Measurements from ENCODE around the gene STX17.

Gene STX17

GRCh38 chr9:99881769-99882168, 24.7 kb upstream of the STX17 start:
- Histone ChIP-seq H3K4me3 (ENCODE audit: low read depth, low read length) (no peak overlapping the region), H3K27me3 (ENCODE audit: control insufficient read depth, insufficient read depth, low read length) (no peaks in the 10 kb centered on the region), H2AFZ (no peak overlapping the region), H3K36me3 (ENCODE audit: control insufficient read depth, insufficient read depth, low read length) (no peaks in the 10 kb centered on the region), H3K4me1 (no peaks in the 10 kb centered on the region), H3K9me3 (ENCODE audit: control insufficient read depth, low read length) (no peaks in the 10 kb centered on the region), H3K27ac (no peak overlapping the region), H3K79me2 (no peaks in the 10 kb centered on the region), H3K4me2 (ENCODE audit: low read length) (no peak overlapping the region), H3K9ac (no peak overlapping the region)
- no peak for TF ChIP-seq CTCF (IDR thresholded peaks at IDR 0.05)

- Histone ChIP-seq H3K9ac (no peak overlapping the region), H3K36me3 (ENCODE audit: control insufficient read depth, insufficient read depth, low read length) (no peaks in the 10 kb centered on the region), H3K4me1 (no peaks in the 10 kb centered on the region), H3K4me2 (ENCODE audit: low read length) (no peak overlapping the region), H3K9me3 (ENCODE audit: control insufficient read depth, low read length) (no peaks in the 10 kb centered on the region), H3K27ac (no peak overlapping the region), H2AFZ (no peak overlapping the region), H3K79me2 (no peaks in the 10 kb centered on the region), H3K4me3 (ENCODE audit: low read depth, low read length) (no peak overlapping the region), H3K27me3 (ENCODE audit: control insufficient read depth, insufficient read depth, low read length) (no peaks in the 10 kb centered on the region)
- TF ChIP-seq CTCF (IDR thresholded peaks at IDR 0.05), result no peak
Observed at GRCh38 chr9:99885747-99886146, 20.7 kb upstream of the STX17 start.

GRCh38 chr9:99889120-99889519, 17.3 kb upstream of the STX17 start:
- no peaks in the 10 kb centered on the region for H3K27me3 ChIP-seq (ENCODE audit: control insufficient read depth, insufficient read depth, low read length)
- no peak for TF ChIP-seq CTCF (IDR thresholded peaks at IDR 0.05)
- H3K9me3 ChIP-seq (ENCODE audit: control insufficient read depth, low read length), result no peaks in the 10 kb centered on the region
- H3K4me3 ChIP-seq (ENCODE audit: low read depth, low read length), result no peak overlapping the region
- H3K79me2 ChIP-seq, result no peaks in the 10 kb centered on the region
- no peak overlapping the region for H3K4me2 ChIP-seq (ENCODE audit: low read length)
- H3K9ac ChIP-seq, result no peak overlapping the region
- H3K36me3 ChIP-seq (ENCODE audit: control insufficient read depth, insufficient read depth, low read length), result no peaks in the 10 kb centered on the region
- no peak overlapping the region for H3K27ac ChIP-seq
- H2AFZ ChIP-seq, result no peak overlapping the region
- no peaks in the 10 kb centered on the region for H3K4me1 ChIP-seq

- TF ChIP-seq CTCF (IDR thresholded peaks at IDR 0.05), result no peak
- H3K9me3 ChIP-seq (ENCODE audit: control insufficient read depth, low read length), result no peaks in the 10 kb centered on the region
Observed at GRCh38 chr9:99894826-99895225, 11.6 kb upstream of the STX17 start.

GRCh38 chr9:99895510-99895909, 10.9 kb upstream of the STX17 start:
- Histone ChIP-seq H2AFZ (no peak overlapping the region), H3K4me3 (ENCODE audit: low read depth, low read length) (no peak overlapping the region), H3K4me1 (no peaks in the 10 kb centered on the region), H3K27ac (no peak overlapping the region), H3K36me3 (ENCODE audit: control insufficient read depth, insufficient read depth, low read length) (no peaks in the 10 kb centered on the region), H3K9ac (no peak overlapping the region), H3K9me3 (ENCODE audit: control insufficient read depth, low read length) (no peaks in the 10 kb centered on the region), H3K4me2 (ENCODE audit: low read length) (no peak overlapping the region), H3K27me3 (ENCODE audit: control insufficient read depth, insufficient read depth, low read length) (no peaks in the 10 kb centered on the region), H3K79me2 (no peaks in the 10 kb centered on the region)
- no peak for TF ChIP-seq CTCF (IDR thresholded peaks at IDR 0.05)

More at GRCh38 chr9:99894826-99895225, 11.6 kb upstream of the STX17 start:
- no peaks in the 10 kb centered on the region for H3K36me3 ChIP-seq (ENCODE audit: control insufficient read depth, insufficient read depth, low read length)
- no peaks in the 10 kb centered on the region for H3K4me1 ChIP-seq
- H2AFZ ChIP-seq, result no peak overlapping the region
- H3K79me2 ChIP-seq, result no peaks in the 10 kb centered on the region
- H3K27me3 ChIP-seq (ENCODE audit: control insufficient read depth, insufficient read depth, low read length), result no peaks in the 10 kb centered on the region
- H3K4me2 ChIP-seq (ENCODE audit: low read length), result no peak overlapping the region
- H3K9ac ChIP-seq, result no peak overlapping the region
- no peak overlapping the region for H3K27ac ChIP-seq
- no peak overlapping the region for H3K4me3 ChIP-seq (ENCODE audit: low read depth, low read length)
